HCT116 (cell line): ENCODE results near the gene HIPK2. TPM values are rescaled to one million over a fixed set of nuclear protein-coding genes. Genes with fewer than 3 reads are reported as not detected.

ENCODE experiments used
- ATAC-seq: fragments of 200-7000 bp; cut with Tn5 transposase; 2 replicates; pipeline ENCODE4 v1.9.1; 2020; ENCODE audit warnings: mild to moderate bottlenecking, moderate library complexity
- BruUV-seq: library from RNA; stranded (reverse); fragments of 400-500 nt; replicated peaks from 2 replicates; lab custom pipeline; 2021; lab: Mats Ljungman, UMichigan
- CTCF ChIA-PET: fragments of 300-600 bp; sonication (Branson Sonifier 250); formaldehyde crosslinking; loops from one replicate; lab custom pipeline; 2021; ENCODE audit warnings: antibody characterized with exemption; lab: Charles Lee
- POLR2A ChIA-PET: fragments of 300-600, 350-600 bp; sonication (Branson Sonifier 250); formaldehyde crosslinking; loops from one replicate; lab custom pipeline; 2021; ENCODE audit warnings: antibody characterized with exemption; lab: Charles Lee
- RAD21 ChIA-PET, 2 experiments: fragments of 300-600 bp; sonication (Branson Sonifier 250); formaldehyde crosslinking; loops; one replicate each; lab custom pipeline; 2023; ENCODE audit warnings: low total read pairs in 2 of 2; ENCODE audit not compliant: uncharacterized antibody in 2 of 2, unreplicated experiment in 2 of 2, low non-redundant PET in 1 of 2; lab: Charles Lee
- DNase-seq: peaks from one replicate; pipeline ENCODE4 v3.0.0-alpha.2; 2010; ENCODE audit warnings: low read depth, low spot score
- H2AFZ ChIP-seq: fragments of 200-600 bp; shearing (Covaris generic), sonication (generic); 2 replicates; pipeline ENCODE4 v1.6.1; 2017; ENCODE audit warnings: low read depth, mixed run types, mixed read lengths, antibody characterized with exemption, low read length; ENCODE audit not compliant: poor library complexity, severe bottlenecking
- H3K27ac ChIP-seq: 2 replicates; pipeline ENCODE4 v1.5.1; 2012; ENCODE audit warnings: low read depth, low read length
- H3K27me3 ChIP-seq: fragments of 200-600 bp; sonication (generic); 2 replicates; pipeline ENCODE4 v1.6.1; 2016; ENCODE audit warnings: mixed run types, low read length, mixed read lengths; ENCODE audit not compliant: insufficient read depth
- H3K36me3 ChIP-seq, 2 experiments: fragments of 200-500 bp in 1 of 2; fragments of 200-600 bp in 1 of 2; sonication (Bioruptor generic) in 1 of 2; sonication (generic) in 1 of 2; 2 replicates each; pipeline versions ENCODE4 v1.5.1 to v1.6.1; 2014 to 2016; ENCODE audit warnings: low read length in 2 of 2, inconsistent platforms in 1 of 2, mixed read lengths in 1 of 2, mixed run types in 1 of 2; ENCODE audit not compliant: insufficient read depth in 2 of 2, control insufficient read depth in 1 of 2
- H3K4me1 ChIP-seq, 2 experiments: fragments of 200-600 bp in 1 of 2; sonication (generic) in 1 of 2; 2 replicates each; pipeline versions ENCODE4 v1.5.1 to v1.6.1; 2012 to 2017; ENCODE audit warnings: low read length in 2 of 2, inconsistent platforms in 1 of 2, mild to moderate bottlenecking in 1 of 2, mixed read lengths in 1 of 2, mixed run types in 1 of 2, moderate library complexity in 1 of 2; ENCODE audit not compliant: insufficient read depth in 2 of 2, control insufficient read depth in 1 of 2
- H3K4me2 ChIP-seq: fragments of 200-600 bp; sonication (generic); 2 replicates; pipeline ENCODE4 v1.6.1; 2017; ENCODE audit warnings: mixed run types, low read length, mixed read lengths
- H3K4me3 ChIP-seq, 2 experiments: fragments of 200-600 bp in 1 of 2; sonication (generic) in 1 of 2; replicated peaks in 1 of 2; 2 replicates each; pipeline ENCODE4 v1.5.1; 2011 to 2016; ENCODE audit warnings: low read length in 2 of 2, control low read depth in 1 of 2, low read depth in 1 of 2, mild to moderate bottlenecking in 1 of 2, mixed read lengths in 1 of 2, mixed run types in 1 of 2
- H3K79me2 ChIP-seq: fragments of 200-600 bp; sonication (generic); 2 replicates; pipeline ENCODE4 v1.6.1; 2017; ENCODE audit warnings: mild to moderate bottlenecking, mixed run types, low read length, moderate library complexity, mixed read lengths; ENCODE audit not compliant: insufficient read depth
- H3K9ac ChIP-seq: fragments of 200-600 bp; sonication (generic); 2 replicates; pipeline ENCODE4 v1.6.1; 2016; ENCODE audit warnings: low read length, mixed read lengths
- H3K9me2 ChIP-seq: fragments of 200-600 bp; sonication (generic), shearing (Covaris generic); 2 replicates; pipeline ENCODE4 v1.6.1; 2017; ENCODE audit warnings: mixed run types, mild to moderate bottlenecking, moderate library complexity; ENCODE audit not compliant: insufficient read depth
- H3K9me3 ChIP-seq, 2 experiments: fragments of 200-500 bp in 1 of 2; fragments of 200-600 bp in 1 of 2; sonication (Bioruptor generic) in 1 of 2; sonication (generic) in 1 of 2; 2 replicates each; pipeline ENCODE4 v1.6.1; 2014 to 2017; ENCODE audit warnings: low read length in 2 of 2, mixed read lengths in 2 of 2, inconsistent platforms in 1 of 2, low read depth in 1 of 2, mild to moderate bottlenecking in 1 of 2, mixed run types in 1 of 2, moderate library complexity in 1 of 2; ENCODE audit not compliant: control insufficient read depth in 1 of 2, insufficient read depth in 1 of 2
- H4K20me1 ChIP-seq: fragments of 200-600 bp; sonication (generic), shearing (Covaris generic); 2 replicates; pipeline ENCODE4 v1.6.1; 2017; ENCODE audit warnings: mixed run types, mild to moderate bottlenecking, moderate library complexity; ENCODE audit not compliant: insufficient read depth
- CEBPB ChIP-seq: IDR thresholded peaks from 2 replicates; pipeline ENCODE4 v1.6.1; 2012; ENCODE audit warnings: low read depth
- RAD21 ChIP-seq: IDR thresholded peaks from 2 replicates; pipeline ENCODE4 v1.6.1; 2012; ENCODE audit warnings: low read depth, mild to moderate bottlenecking
- SP1 ChIP-seq: IDR thresholded peaks from 2 replicates; pipeline ENCODE4 v1.6.1; 2012; ENCODE audit warnings: low read depth
- SRF ChIP-seq: IDR thresholded peaks from 2 replicates; pipeline ENCODE4 v1.6.1; 2012; ENCODE audit warnings: low read depth
- ZFX ChIP-seq: fragments of 450-650 bp; IDR thresholded peaks from 2 replicates; pipeline ENCODE4 v1.6.1; 2017
- intact Hi-C: fragments of 100-400 bp; cut with micrococcal nuclease; formaldehyde crosslinking; loops from 2 replicates; pipeline ENCODE4 v1.10.0; 2022
- total RNA-seq: library from RNA; stranded (reverse); gene quantifications from one replicate; pipeline ENCODE4 v1.2.1, GENCODE V29; 2021; ENCODE audit not compliant: unreplicated experiment
- TF ChIP-seq, protein P1 (sequence below): IDR thresholded peaks from 2 replicates; pipeline ENCODE4 v1.6.1; 2012

HIPK2 gene
- total RNA-seq, 1 experiment from 2014 or later: 49.5 TPM

GRCh38 chr7:139562491-139562890 lies 215.3 kb downstream of the HIPK2 start:
- Histone ChIP-seq H3K9ac (no peak overlapping the region), H3K27ac (no peak overlapping the region), H3K9me2 (no peaks in the 10 kb centered on the region), H2AFZ (no peak overlapping the region), H3K4me3 (no peak overlapping the region), H3K36me3 (no peaks in the 10 kb centered on the region), H3K9me3 (no peaks in the 10 kb centered on the region)
- POLR2A ChIA-PET: no interaction called here
- no peak for DNase-seq
- TF ChIP-seq CEBPB: no peak
- TF ChIP-seq, protein P1, sequence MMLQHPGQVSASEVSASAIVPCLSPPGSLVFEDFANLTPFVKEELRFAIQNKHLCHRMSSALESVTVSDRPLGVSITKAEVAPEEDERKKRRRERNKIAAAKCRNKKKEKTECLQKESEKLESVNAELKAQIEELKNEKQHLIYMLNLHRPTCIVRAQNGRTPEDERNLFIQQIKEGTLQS: no peak
- TF ChIP-seq, all 23 proteins: peak for 0
- no peak overlapping the region for H3K4me2 ChIP-seq
- RAD21 ChIA-PET: no interaction called here
- ATAC-seq: no peak
- CTCF ChIA-PET: no interaction called here
- intact Hi-C loops: no loop called here
- H3K4me1 ChIP-seq: no peaks in the 10 kb centered on the region
- no peaks in the 10 kb centered on the region for H4K20me1 ChIP-seq
- no peaks in the 10 kb centered on the region for H3K79me2 ChIP-seq
- no TSS peak for BruUV-seq
- no peaks in the 10 kb centered on the region for H3K27me3 ChIP-seq

DNA sequence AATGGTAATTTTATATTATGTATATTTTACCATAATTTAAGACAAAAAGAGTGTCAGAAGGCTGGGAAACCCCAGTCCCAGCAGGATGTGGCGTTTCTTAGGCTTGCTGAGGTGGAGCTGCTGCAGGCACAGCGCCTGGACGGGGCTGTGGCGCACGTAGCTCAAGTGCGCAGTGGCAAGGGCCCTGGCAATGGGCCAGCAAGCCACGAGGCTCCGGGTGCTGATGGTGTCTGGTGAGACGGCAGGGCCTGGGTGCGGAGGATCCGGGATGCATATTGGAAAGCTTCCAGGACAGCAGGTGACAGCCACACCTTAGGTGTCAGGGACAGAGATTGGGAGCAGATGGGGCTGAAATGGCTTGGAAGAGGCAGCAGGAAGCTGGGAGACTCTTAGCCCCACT lies 217.1 kb downstream of the HIPK2 start:
- H4K20me1 ChIP-seq: no peaks in the 10 kb centered on the region
- RAD21 ChIA-PET: no interaction called here
- H3K9me3 ChIP-seq: no peaks in the 10 kb centered on the region
- H3K36me3 ChIP-seq: no peaks in the 10 kb centered on the region
- H2AFZ ChIP-seq: no peak overlapping the region
- H3K79me2 ChIP-seq: no peaks in the 10 kb centered on the region
- no peak overlapping the region for H3K4me2 ChIP-seq
- POLR2A ChIA-PET: no interaction called here
- no peak for ATAC-seq
- CTCF ChIA-PET: no interaction called here
- H3K27me3 ChIP-seq: no peaks in the 10 kb centered on the region
- no peaks in the 10 kb centered on the region for H3K4me1 ChIP-seq
- TF ChIP-seq CEBPB: no peak
- TF ChIP-seq RAD21: no peak
- TF ChIP-seq SRF: no peak
- TF ChIP-seq SP1: no peak
- TF ChIP-seq ZFX: no peak
- TF ChIP-seq, protein P1: no peak
- TF ChIP-seq, all 23 proteins: peak for 0
- Histone ChIP-seq H3K9me2 (no peaks in the 10 kb centered on the region), H3K9ac (no peak overlapping the region), H3K27ac (no peak overlapping the region), H3K4me3 (no peak overlapping the region)
- no peak for DNase-seq
- no TSS peak for BruUV-seq
- intact Hi-C loops: no loop called here
